ENCODE measurements around the gene ACSS2.

Gene ACSS2

GRCh38 chr20:34952671-34953070 is 76.3 kb downstream of the ACSS2 start:
- DNase-seq = no peak

- no peak for DNase-seq
These were observed 77.5 kb downstream of the ACSS2 start for GRCh38 chr20:34953960-34954359.

- no peak for DNase-seq
These were observed 78.5 kb downstream of the ACSS2 start for GRCh38 chr20:34954904-34955230.

- DNase-seq = peak; percentile 91
These were observed 79.0 kb downstream of the ACSS2 start, which contains the start of the genes GSS and MYH7B for GRCh38 chr20:34955231-34956040. TSS of gene GSS (minus strand) at chr20:34955806. CDS start at chr20:34951852, 3,954 bp downstream. TSS of gene MYH7B (plus strand) at chr20:34955868. CDS start at chr20:34978006, 22,138 bp downstream.

GRCh38 chr20:34956041-34956458 is 79.6 kb downstream of the ACSS2 start:
- DNase-seq = no peak

- no peak for DNase-seq
These were observed 80.5 kb downstream of the ACSS2 start for GRCh38 chr20:34956751-34957472.

GRCh38 chr20:34964486-34964885 is 88.1 kb downstream of the ACSS2 start:
- no peak for DNase-seq

- no peak for DNase-seq
These were observed 88.6 kb downstream of the ACSS2 start for GRCh38 chr20:34965051-34965450.

GRCh38 chr20:34967421-34967820 is 91.0 kb downstream of the ACSS2 start:
- no peak for DNase-seq

- no peak for DNase-seq
These were observed 91.8 kb downstream of the ACSS2 start for GRCh38 chr20:34968042-34968775.

- no peak for DNase-seq
These were observed 93.9 kb downstream of the ACSS2 start for GRCh38 chr20:34970193-34970840.

GRCh38 chr20:34970846-34971560 is 94.6 kb downstream of the ACSS2 start:
- no peak for DNase-seq

GRCh38 chr20:34971561-34972235 is 95.3 kb downstream of the ACSS2 start:
- DNase-seq = no peak

- no peak for DNase-seq
These were observed 97.8 kb downstream of the ACSS2 start for GRCh38 chr20:34974246-34974645.

- DNase-seq = no peak
These were observed 99.9 kb downstream of the ACSS2 start for GRCh38 chr20:34976286-34976685.

Measured in activated gamma-delta T cell (primary cell).